Ovary (tissue), 9 donors: Measurements from ENCODE around the gene THBS1. TPM values are rescaled to one million over a fixed set of nuclear protein-coding genes. Genes with fewer than 3 reads are reported as not detected.
A peak's percentile ranks its signal among the peaks of the same experiment; 100 is the strongest.

Experiments used
- DNase-seq, 5 donors: peaks; one replicate each; pipeline ENCODE4 v3.0.0-alpha.2; 2019 to 2020
- H3K27ac ChIP-seq, 2 donors: fragments of 200-600 bp; one replicate each; pipeline versions ENCODE4 v1.5.1 to v1.8.0; 2019 to 2022
- H3K27me3 ChIP-seq: fragments of 200-600 bp; one replicate; pipeline ENCODE4 v1.8.0; 2022
- H3K36me3 ChIP-seq: fragments of 200-600 bp; sonication (generic); one replicate; pipeline ENCODE4 v1.5.1; 2019
- H3K4me1 ChIP-seq: one replicate; pipeline ENCODE4 v1.8.1; 2013; ENCODE audit warnings: mild to moderate bottlenecking, moderate library complexity; ENCODE audit not compliant: insufficient read depth
- H3K4me3 ChIP-seq: fragments of 200-600 bp; sonication (generic); one replicate; pipeline ENCODE4 v1.5.1; 2017
- H3K9me3 ChIP-seq, 2 donors: fragments of 200-600 bp in 1 of 2; sonication (generic) in 1 of 2; one replicate each; pipeline versions ENCODE4 v1.5.1 to v1.8.1; 2013 to 2019; ENCODE audit warnings: mild to moderate bottlenecking in 1 of 2, moderate library complexity in 1 of 2
- EP300 ChIP-seq: sonication (generic); formaldehyde crosslinking; IDR thresholded peaks from one replicate; pipeline ENCODE4 v1.6.1; 2017; ENCODE audit warnings: antibody characterized with exemption
- POLR2A ChIP-seq: fragments of 450-650 bp; IDR thresholded peaks from one replicate; pipeline ENCODE4 v1.6.1; 2017; ENCODE audit warnings: antibody characterized with exemption, mild to moderate bottlenecking, moderate library complexity
- WGBS, 3 donors: extraction: QIAGEN DNeasy Blood & Tissue Kit in 1 of 3; methylation state at CpG; one replicate each; pipeline versions ENCODE4 v1.1.5 to v1.1.7; 2013 to 2017; 5-methylcytosine and 5-hydroxymethylcytosine counted together
- intact Hi-C, 4 donors: fragments of 100-400 bp; cut with DNase I; formaldehyde crosslinking; loops; one replicate each; pipeline versions ENCODE4 v1.11.0 to v1.15.1; 2022 to 2023
- polyA plus RNA-seq, 2 donors: library from polyadenylated mRNA; stranded (reverse); fragments of 200-250 nt in 1 of 2; fragments of 350-450 nt in 1 of 2; fragmentation: Illumina TruSeq in 1 of 2; extraction: RNeasy Lipid Tissue Mini Kit (QIAGEN cat#74804) in 1 of 2; gene quantifications; one replicate each; pipeline ENCODE4 v1.2.3, GENCODE V29; 2013 to 2014
- total RNA-seq, 7 donors: library from RNA; depleted of rRNA in 2 of 7; stranded (reverse); fragments of >200 nt in 2 of 7; fragmentation: NEBNext Ultra II Directional in 3 of 7; extraction: Animal tissue kit (Norgen Biotek cat#: 25700) in 3 of 7; gene quantifications; one replicate each; pipeline versions ENCODE4 v1.1.0 to v1.2.4, GENCODE V29; 2016 to 2023
- TF ChIP-seq, protein P1 (sequence below), 3 donors: fragments of 450-650 bp in 2 of 3; fragments of 200-600 bp in 1 of 3; IDR thresholded peaks; one replicate each; pipeline versions ENCODE4 v1.5.1 to v1.8.0; 2016 to 2022; ENCODE audit warnings: antibody characterized with exemption in 3 of 3, mild to moderate bottlenecking in 1 of 3
- donor health status: DM: no; HTN: no; CAD: no; lungs with moderate emphysema.
- donor health status: DM: no; HTN: no; CAD: no.
- donor health status: Bipolar disorder and iron deficiency.
- donor health status: DM: yes; HTN: yes; CAD: no.
- donor health status: DM: no; HTN: no; CAD: no.
- donor health status: DM: yes; HTN: yes; CAD: no.

The THBS1 gene
- total and polyA plus RNA-seq, 9 donors: 53.6 to 428 (median 154) TPM

DNA sequence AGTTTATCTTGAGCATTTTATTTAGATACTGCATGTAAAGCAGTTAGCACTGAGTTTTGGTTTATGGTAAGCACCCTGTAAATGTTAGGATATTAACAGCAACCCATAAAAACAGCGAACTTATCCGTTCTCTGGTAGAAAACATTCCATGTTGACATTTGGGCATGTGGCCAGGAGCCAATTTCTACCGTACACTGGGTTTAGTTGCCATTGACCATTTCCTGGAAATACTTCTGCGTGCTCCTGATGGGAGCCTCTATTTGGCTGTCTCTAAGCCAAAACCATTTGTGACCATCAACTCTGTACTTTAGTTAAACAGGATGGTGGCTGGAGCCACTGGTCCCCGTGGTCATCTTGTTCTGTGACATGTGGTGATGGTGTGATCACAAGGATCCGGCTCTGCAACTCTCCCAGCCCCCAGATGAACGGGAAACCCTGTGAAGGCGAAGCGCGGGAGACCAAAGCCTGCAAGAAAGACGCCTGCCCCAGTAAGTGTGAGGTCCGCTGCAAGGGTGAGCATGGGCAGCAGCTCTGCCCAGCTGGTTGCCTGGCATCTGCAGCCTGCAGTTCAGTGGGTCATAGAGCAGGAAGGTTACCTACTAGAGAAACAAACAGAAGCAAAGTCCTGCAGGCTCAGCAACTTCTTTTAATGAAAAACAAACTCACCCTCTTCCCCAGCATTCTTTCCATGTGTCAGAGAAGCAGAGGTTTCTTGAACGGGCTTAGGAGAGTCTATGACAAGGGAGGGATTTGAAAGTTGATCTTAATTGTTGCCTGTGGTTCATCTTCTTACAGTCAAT is 7.1 kb downstream of the THBS1 start:
- Histone ChIP-seq H3K4me3 (no peak overlapping the region), H3K9me3 (no peaks in the 10 kb centered on the region), H3K27ac (peak overlapping the region in 1 of 2 donors; percentile 15), H3K27me3 (no peaks in the 10 kb centered on the region), H3K4me1 (peaks cover 12% of the 10 kb centered on the region), H3K36me3 (no peaks in the 10 kb centered on the region)
- 45 to 68% (median 45%) methylated on average over 13 of the region's 13 CpGs for WGBS, 3 donors
- intact Hi-C loops: loop anchor here in 3 of 4 donors (10.0 kb wide), 4 partner anchors 167 to 773 kb away; no protein-coding TSS in a partner anchor
- TF ChIP-seq POLR2A: no peak
- TF ChIP-seq, protein P1, sequence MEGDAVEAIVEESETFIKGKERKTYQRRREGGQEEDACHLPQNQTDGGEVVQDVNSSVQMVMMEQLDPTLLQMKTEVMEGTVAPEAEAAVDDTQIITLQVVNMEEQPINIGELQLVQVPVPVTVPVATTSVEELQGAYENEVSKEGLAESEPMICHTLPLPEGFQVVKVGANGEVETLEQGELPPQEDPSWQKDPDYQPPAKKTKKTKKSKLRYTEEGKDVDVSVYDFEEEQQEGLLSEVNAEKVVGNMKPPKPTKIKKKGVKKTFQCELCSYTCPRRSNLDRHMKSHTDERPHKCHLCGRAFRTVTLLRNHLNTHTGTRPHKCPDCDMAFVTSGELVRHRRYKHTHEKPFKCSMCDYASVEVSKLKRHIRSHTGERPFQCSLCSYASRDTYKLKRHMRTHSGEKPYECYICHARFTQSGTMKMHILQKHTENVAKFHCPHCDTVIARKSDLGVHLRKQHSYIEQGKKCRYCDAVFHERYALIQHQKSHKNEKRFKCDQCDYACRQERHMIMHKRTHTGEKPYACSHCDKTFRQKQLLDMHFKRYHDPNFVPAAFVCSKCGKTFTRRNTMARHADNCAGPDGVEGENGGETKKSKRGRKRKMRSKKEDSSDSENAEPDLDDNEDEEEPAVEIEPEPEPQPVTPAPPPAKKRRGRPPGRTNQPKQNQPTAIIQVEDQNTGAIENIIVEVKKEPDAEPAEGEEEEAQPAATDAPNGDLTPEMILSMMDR (IDR thresholded peaks at IDR 0.05): no peak
- TF ChIP-seq EP300: no peak
- DNase-seq: peak in 2 of 5 donors; percentile 21 to 44

DNA sequence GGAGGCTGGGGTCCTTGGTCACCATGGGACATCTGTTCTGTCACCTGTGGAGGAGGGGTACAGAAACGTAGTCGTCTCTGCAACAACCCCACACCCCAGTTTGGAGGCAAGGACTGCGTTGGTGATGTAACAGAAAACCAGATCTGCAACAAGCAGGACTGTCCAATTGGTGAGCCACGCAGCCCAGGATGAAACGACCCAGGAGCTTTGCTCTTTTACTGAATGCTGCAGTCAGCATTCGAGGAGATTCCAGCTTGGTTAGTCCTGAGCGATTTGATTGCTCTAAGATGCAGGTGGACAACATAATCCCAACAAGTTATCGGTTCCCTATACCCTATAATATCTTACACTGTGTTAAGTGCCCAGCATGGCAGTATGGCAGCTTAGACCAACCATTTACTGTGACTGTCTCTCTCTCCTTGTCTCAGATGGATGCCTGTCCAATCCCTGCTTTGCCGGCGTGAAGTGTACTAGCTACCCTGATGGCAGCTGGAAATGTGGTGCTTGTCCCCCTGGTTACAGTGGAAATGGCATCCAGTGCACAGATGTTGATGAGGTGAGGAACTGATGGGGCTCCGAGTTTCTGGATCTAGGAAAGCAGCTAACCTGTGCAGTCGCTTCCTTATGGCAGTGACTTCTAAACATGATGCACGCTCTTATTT is 7.8 kb downstream of the THBS1 start:
- peaks cover 10% of the 10 kb centered on the region for H3K4me1 ChIP-seq
- no peak overlapping the region for H3K4me3 ChIP-seq
- intact Hi-C loops: loop anchor here in 3 of 4 donors (10.0 kb wide), 4 partner anchors 166 to 774 kb away; no protein-coding TSS in a partner anchor
- H3K9me3 ChIP-seq: no peaks in the 10 kb centered on the region
- H3K36me3 ChIP-seq: no peaks in the 10 kb centered on the region
- no peak overlapping the region for H3K27ac ChIP-seq
- no peak for DNase-seq
- 81 to 86% (median 83%) methylated on average over 13 of the region's 13 CpGs for WGBS, 3 donors
- TF ChIP-seq POLR2A (no peak), EP300 (no peak)
- TF ChIP-seq, protein P1 (IDR thresholded peaks at IDR 0.05): no peak
- no peaks in the 10 kb centered on the region for H3K27me3 ChIP-seq

DNA sequence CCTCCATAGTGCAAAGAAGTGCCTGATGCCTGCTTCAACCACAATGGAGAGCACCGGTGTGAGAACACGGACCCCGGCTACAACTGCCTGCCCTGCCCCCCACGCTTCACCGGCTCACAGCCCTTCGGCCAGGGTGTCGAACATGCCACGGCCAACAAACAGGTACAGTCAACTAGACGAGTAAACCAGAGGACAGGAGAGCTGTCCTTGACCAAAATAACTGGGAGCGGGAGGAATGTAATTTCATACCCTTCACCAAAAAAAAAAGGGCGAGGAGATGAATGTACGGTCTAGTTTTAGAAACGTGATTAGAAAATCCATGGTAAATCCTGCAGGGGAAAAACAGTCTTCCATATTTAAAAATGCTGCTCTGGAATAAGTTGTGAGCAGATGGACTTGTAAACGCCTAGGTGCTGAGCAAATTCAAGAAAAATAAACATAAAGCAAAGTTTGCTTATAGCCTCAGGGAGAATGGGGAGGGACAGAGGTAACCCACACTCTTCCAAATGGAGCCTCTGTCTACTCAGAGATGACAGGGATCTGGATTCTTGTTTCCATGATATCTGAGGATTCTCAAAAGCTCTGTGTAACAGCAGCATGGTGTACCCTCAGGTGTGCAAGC is 8.4 kb downstream of the THBS1 start:
- H3K4me3 ChIP-seq: no peak overlapping the region
- no peaks in the 10 kb centered on the region for H3K36me3 ChIP-seq
- WGBS, 3 donors: 70 to 82% (median 73%) methylated on average over 14 of the region's 14 CpGs
- no peaks in the 10 kb centered on the region for H3K27me3 ChIP-seq
- H3K27ac ChIP-seq: no peak overlapping the region
- no peaks in the 10 kb centered on the region for H3K9me3 ChIP-seq
- H3K4me1 ChIP-seq: peaks cover 7% of the 10 kb centered on the region
- DNase-seq: no peak
- TF ChIP-seq EP300: no peak
- TF ChIP-seq POLR2A: no peak
- TF ChIP-seq, protein P1 (IDR thresholded peaks at IDR 0.05): no peak
- intact Hi-C loops: loop anchor here in 3 of 4 donors (10.0 kb wide), 4 partner anchors 165 to 775 kb away; no protein-coding TSS in a partner anchor
